ENCODE measurements around the gene APOBEC4.

The APOBEC4 gene

DNA sequence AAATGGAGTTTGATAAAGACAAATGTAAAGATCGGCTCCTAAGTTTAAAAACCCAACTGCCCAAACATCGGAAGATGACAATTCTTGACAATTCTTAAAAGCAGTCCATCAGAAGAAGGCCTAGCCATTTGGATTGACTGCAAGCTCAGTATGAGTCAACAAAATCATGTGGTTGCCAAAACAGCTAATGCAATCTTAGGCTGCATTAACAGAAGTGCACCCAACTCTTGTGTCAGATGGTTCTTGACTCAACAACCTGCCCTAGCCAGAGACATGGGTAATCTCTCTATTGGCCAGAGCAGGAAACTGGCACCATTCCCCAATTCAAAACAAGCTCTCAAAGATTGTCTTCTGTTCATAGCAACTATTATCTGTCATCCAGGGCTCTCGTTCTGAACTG is 53.0 kb downstream of the APOBEC4 start:
- DNase-seq (ENCODE audit: low read depth) = no peak

DNA sequence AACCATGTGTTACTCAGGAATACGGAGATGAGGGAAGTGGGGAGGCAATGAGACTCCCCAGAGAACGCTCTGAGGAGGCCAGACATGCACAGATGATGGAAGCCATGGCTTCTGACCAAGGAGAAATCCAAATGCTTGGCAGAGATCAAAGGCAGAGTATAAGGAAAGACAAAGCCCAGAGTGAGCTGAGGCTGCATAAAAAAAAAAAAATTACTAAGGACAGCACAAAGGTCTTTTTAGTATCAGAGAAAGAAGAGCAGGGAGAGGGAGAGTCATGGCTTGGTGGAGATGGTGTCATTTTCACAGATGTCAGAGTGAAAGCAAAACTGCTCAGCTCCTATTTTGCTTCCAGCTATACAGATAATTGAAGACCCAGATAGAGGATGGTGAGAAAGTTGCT is 54.7 kb downstream of the APOBEC4 start:
- no peak for DNase-seq (ENCODE audit: low read depth)

DNA sequence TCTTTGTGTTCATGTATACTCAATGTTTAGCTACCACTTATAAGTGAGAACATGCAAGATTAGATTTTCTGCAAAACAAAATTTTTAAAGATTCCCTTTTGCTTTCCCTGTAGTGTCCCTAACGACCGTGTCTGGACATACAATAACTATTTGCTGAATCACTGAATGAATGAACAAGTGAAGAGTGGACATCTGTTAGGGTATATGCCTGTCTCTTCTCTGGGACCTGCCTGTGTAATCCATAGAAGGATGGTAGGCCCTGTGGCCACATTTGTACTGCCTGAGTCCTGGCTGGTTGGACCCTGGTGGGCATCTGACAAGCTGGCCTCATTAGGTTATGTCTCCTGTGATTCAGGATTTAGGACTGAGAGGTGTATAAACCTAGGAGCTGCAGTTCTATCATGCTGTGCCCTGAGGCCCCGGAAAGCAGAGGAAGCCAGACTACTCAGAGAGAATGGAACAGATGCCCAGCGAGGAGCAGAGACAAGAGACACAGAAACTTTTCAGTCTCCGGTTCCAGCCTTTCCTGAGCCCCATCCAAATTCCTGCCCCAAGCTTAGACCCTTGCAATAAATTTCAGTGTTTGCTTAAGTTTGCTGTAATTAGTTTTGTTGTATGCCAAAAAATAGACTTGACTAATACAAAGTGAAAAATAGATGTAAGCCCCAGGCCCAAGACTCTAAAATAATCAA is 55.3 kb downstream of the APOBEC4 start:
- DNase-seq (ENCODE audit: low read depth) = no peak

DNA sequence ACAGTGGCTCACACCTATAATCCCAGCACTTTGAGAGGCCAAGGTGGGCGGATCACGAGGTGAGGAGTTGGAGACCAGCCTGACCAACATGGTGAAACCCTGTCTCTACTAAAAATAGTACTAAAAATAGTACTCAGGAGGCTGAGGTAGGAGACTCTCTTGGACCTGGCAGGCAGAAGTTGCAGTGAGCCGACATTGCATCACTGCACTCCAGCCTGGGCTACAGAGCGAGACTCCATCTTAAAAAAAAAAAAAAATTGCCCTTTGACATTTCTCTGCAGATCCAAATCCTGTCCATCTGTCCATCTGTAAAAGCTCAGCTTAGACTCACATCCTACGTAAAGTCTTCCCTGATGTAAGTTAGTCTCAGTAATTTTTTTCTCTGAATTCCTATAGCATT is 56.6 kb downstream of the APOBEC4 start:
- no peak for DNase-seq (ENCODE audit: low read depth)
